PC-9 (cell line): ENCODE measurements around the gene FOXD2.

ENCODE experiments used
- CTCF ChIP-seq: fragments of 200-600 bp; sonication (generic); conservative IDR thresholded peaks from 2 replicates; pipeline ENCODE4 v1.6.1; 2017; ENCODE audit warnings: mixed run types, antibody characterized with exemption, mild to moderate bottlenecking, moderate library complexity
- EZH2 ChIP-seq: fragments of 200-600 bp; sonication (generic); IDR thresholded peaks from 2 replicates; pipeline ENCODE4 v1.8.0; 2017; ENCODE audit warnings: antibody characterized with exemption, low read depth

GRCh38 chr1:47459253-47459788, 21.5 kb downstream of the FOXD2 start:
- TF ChIP-seq CTCF (no peak), EZH2 (no peak)
